ENCODE results near the gene CYB561A3. TPM values are rescaled to one million over a fixed set of nuclear protein-coding genes. Genes with fewer than 3 reads are reported as not detected.
A peak's percentile ranks its signal among the peaks of the same experiment; 100 is the strongest.

CYB561A3 gene
- total RNA-seq, 1 donor from 2014 or later, result 9.9 TPM

DNA sequence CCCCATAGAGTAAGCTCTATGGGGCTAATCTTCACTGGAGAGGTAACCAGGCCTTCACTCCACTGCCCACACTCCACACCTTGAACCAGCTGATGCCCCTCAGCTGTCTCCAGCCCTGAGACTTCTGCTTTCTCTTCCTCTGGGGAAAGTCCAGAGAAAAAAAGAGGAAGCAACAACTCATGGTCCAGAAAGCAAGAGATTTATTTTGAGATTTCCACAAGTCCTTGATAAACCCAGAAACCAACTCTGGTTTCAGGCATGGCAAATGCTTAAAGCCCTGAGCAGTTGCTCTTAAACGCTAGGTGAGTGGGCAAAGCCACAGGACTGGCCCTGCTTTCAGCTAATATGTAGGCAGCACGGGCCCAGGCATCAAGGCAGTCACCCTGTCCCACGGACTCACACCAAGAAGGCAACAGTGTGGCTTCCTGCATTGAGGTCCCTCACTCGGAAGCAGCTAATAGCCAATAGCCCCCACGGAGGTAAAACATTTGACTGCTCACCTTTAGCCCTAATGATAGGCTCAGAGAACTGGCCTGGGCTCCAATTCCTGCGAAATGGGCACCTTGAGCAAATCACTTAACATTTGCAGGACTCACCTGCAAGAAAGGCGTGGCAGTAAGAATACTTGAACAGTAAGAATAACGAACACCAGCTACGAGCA lies 4.3 kb downstream of the CYB561A3 start:
- Histone ChIP-seq H3K4me1 (ENCODE audit: control insufficient read depth in 3 of 3, insufficient read depth in 3 of 3, low read length in 3 of 3) (peaks cover 8 to 18% (median 17%) of the 10 kb centered on the region in 3 donors), H3K36me3 (ENCODE audit: control insufficient read depth in 3 of 3, insufficient read depth in 3 of 3, low read length in 3 of 3) (peaks cover 18 to 23% (median 18%) of the 10 kb centered on the region in 3 donors), H3K9me3 (ENCODE audit: control insufficient read depth in 3 of 3, low read length in 3 of 3) (no peaks in the 10 kb centered on the region), H3K27ac (ENCODE audit: low read depth, low read length) (peak overlapping the region; percentile 20), H3K27me3 (ENCODE audit: control insufficient read depth in 3 of 3, insufficient read depth in 3 of 3, low read length in 3 of 3) (no peaks in the 10 kb centered on the region), H3K4me3 (ENCODE audit: low read length in 3 of 3) (no peak overlapping the region), H3K9ac (ENCODE audit: low read depth in 1 of 3, low read length in 3 of 3) (no peak overlapping the region)

GRCh38 chr11:61356706-61357105 lies 5.0 kb downstream of the CYB561A3 start:
- H3K36me3 ChIP-seq (ENCODE audit: control insufficient read depth in 3 of 3, insufficient read depth in 3 of 3, low read length in 3 of 3), result peaks cover 19 to 27% (median 23%) of the 10 kb centered on the region in 3 donors
- peaks cover 8 to 18% (median 16%) of the 10 kb centered on the region in 3 donors for H3K4me1 ChIP-seq (ENCODE audit: control insufficient read depth in 3 of 3, insufficient read depth in 3 of 3, low read length in 3 of 3)
- no peak overlapping the region for H3K27ac ChIP-seq (ENCODE audit: low read depth, low read length)
- H3K4me3 ChIP-seq (ENCODE audit: low read length in 3 of 3), result no peak overlapping the region
- H3K9ac ChIP-seq (ENCODE audit: low read depth in 1 of 3, low read length in 3 of 3), result no peak overlapping the region
- no peaks in the 10 kb centered on the region for H3K9me3 ChIP-seq (ENCODE audit: control insufficient read depth in 3 of 3, low read length in 3 of 3)
- no peaks in the 10 kb centered on the region for H3K27me3 ChIP-seq (ENCODE audit: control insufficient read depth in 3 of 3, insufficient read depth in 3 of 3, low read length in 3 of 3)

- H3K27ac ChIP-seq (ENCODE audit: low read depth, low read length), result no peak overlapping the region
- H3K36me3 ChIP-seq (ENCODE audit: control insufficient read depth in 3 of 3, insufficient read depth in 3 of 3, low read length in 3 of 3), result peaks cover 33 to 44% (median 42%) of the 10 kb centered on the region in 3 donors
- H3K4me1 ChIP-seq (ENCODE audit: control insufficient read depth in 3 of 3, insufficient read depth in 3 of 3, low read length in 3 of 3), result no peaks in the 10 kb centered on the region
- peak overlapping the region in 1 of 3 donors; percentile 25 for H3K9ac ChIP-seq (ENCODE audit: low read depth in 1 of 3, low read length in 3 of 3)
- no peak overlapping the region for H3K4me3 ChIP-seq (ENCODE audit: low read length in 3 of 3)
- no peaks in the 10 kb centered on the region for H3K27me3 ChIP-seq (ENCODE audit: control insufficient read depth in 3 of 3, insufficient read depth in 3 of 3, low read length in 3 of 3)
- H3K9me3 ChIP-seq (ENCODE audit: control insufficient read depth in 3 of 3, low read length in 3 of 3), result no peaks in the 10 kb centered on the region
These were observed 7.5 kb downstream of the CYB561A3 start for GRCh38 chr11:61354208-61354607.

DNA sequence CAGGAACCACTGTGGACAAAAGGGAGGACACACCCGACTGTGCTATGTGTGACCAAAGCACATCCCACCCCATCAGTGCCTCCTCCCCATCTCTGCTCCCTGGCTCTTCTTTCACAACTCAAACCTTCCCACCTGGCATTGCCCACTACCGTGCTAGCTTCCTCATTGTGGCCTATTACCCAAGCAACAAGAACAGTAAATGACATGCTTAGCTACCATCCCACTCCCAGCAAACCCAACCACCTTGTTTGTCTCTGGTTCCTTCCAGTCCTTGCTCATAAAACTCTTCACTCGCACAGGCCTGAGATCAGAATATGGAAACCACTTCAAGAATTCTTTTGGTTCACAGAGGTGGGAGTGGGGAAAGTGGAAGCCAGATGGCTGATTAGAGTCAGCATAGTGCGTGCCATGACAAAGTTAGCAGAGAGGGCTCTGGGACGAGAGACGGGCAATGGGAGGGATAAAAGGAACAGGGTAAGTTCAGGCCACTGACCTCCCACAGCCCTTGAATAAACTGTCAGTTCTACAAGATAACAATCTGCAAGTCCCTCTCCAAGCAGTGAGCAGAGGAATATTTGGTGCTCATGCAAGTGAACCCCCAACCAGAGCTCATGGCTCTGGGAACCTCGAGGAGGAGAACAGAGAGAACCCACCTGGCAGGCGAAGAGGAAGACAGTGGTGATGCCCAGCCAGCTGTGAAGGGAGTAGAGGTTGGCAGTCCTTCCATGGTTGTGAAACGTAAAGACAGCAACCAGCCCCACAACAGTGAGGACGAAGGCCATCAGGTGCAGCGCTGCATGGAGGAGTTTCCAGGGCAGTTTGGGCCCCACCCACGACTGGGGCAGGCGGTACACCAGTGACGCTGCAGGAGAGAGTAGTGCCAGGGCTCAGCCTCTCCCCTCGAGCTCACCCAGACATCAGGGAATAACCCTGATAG lies 8.3 kb downstream of the CYB561A3 start:
- no peaks in the 10 kb centered on the region for H3K4me1 ChIP-seq (ENCODE audit: control insufficient read depth in 3 of 3, insufficient read depth in 3 of 3, low read length in 3 of 3)
- H3K27me3 ChIP-seq (ENCODE audit: control insufficient read depth in 3 of 3, insufficient read depth in 3 of 3, low read length in 3 of 3), result no peaks in the 10 kb centered on the region
- peaks cover 42 to 52% (median 50%) of the 10 kb centered on the region in 3 donors for H3K36me3 ChIP-seq (ENCODE audit: control insufficient read depth in 3 of 3, insufficient read depth in 3 of 3, low read length in 3 of 3)
- H3K9me3 ChIP-seq (ENCODE audit: control insufficient read depth in 3 of 3, low read length in 3 of 3), result no peaks in the 10 kb centered on the region
- no peak overlapping the region for H3K4me3 ChIP-seq (ENCODE audit: low read length in 3 of 3)
- peak overlapping the region in 1 of 3 donors; percentile 25 for H3K9ac ChIP-seq (ENCODE audit: low read depth in 1 of 3, low read length in 3 of 3)
- H3K27ac ChIP-seq (ENCODE audit: low read depth, low read length), result no peak overlapping the region

DNA sequence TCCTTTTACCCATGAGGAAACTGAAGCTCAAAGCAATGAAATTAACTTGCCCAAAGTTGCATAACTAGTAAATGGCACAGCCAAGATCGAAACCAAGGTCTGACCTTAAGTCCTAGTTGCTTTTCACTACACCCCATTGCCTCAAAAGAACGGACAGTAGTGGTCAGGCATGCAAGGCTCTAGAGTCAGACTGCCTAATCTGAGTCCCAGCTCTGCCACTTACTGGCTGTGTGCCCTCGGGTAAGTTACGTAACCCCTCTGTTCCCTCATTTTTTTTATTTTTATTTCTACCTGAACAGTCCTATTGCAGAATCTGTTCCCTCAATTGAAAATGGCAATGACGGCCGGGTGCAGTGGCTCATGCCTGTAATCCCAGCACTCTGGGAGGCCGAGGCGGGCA lies 9.6 kb downstream of the CYB561A3 start:
- peaks cover 52 to 57% (median 52%) of the 10 kb centered on the region in 3 donors for H3K36me3 ChIP-seq (ENCODE audit: control insufficient read depth in 3 of 3, insufficient read depth in 3 of 3, low read length in 3 of 3)
- H3K4me3 ChIP-seq (ENCODE audit: low read length in 3 of 3), result no peak overlapping the region
- H3K9ac ChIP-seq (ENCODE audit: low read depth in 1 of 3, low read length in 3 of 3), result no peak overlapping the region
- H3K4me1 ChIP-seq (ENCODE audit: control insufficient read depth in 3 of 3, insufficient read depth in 3 of 3, low read length in 3 of 3), result peaks cover 0 to 2% (median 0%) of the 10 kb centered on the region in 3 donors
- H3K27me3 ChIP-seq (ENCODE audit: control insufficient read depth in 3 of 3, insufficient read depth in 3 of 3, low read length in 3 of 3), result no peaks in the 10 kb centered on the region
- H3K27ac ChIP-seq (ENCODE audit: low read depth, low read length), result no peak overlapping the region
- H3K9me3 ChIP-seq (ENCODE audit: control insufficient read depth in 3 of 3, low read length in 3 of 3), result no peaks in the 10 kb centered on the region

DNA sequence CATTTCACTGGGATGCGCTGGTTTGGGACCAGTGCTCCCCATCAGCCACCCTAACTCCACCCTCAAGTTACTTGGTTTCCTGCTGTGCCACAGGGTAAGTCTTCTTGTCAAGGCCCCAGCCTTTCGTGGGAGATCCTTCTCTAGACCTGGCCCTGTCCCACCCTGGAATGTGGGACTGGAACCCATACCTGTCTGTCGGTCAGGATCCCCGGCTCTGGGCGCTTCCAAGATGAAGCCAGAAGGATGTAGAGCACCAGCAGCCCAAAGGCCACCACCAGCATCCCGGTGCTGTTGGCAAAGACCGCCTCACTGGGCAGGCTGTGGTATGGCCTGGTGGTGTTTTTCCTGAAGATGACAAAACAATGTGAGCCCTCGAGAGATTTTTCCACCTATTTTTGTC lies 10.9 kb downstream of the CYB561A3 start:
- H3K27ac ChIP-seq (ENCODE audit: low read depth, low read length), result no peak overlapping the region
- H3K9me3 ChIP-seq (ENCODE audit: control insufficient read depth in 3 of 3, low read length in 3 of 3), result no peaks in the 10 kb centered on the region
- no peak overlapping the region for H3K9ac ChIP-seq (ENCODE audit: low read depth in 1 of 3, low read length in 3 of 3)
- H3K4me3 ChIP-seq (ENCODE audit: low read length in 3 of 3), result no peak overlapping the region
- peaks cover 0 to 2% (median 0%) of the 10 kb centered on the region in 3 donors for H3K4me1 ChIP-seq (ENCODE audit: control insufficient read depth in 3 of 3, insufficient read depth in 3 of 3, low read length in 3 of 3)
- peaks cover 52 to 59% (median 56%) of the 10 kb centered on the region in 3 donors for H3K36me3 ChIP-seq (ENCODE audit: control insufficient read depth in 3 of 3, insufficient read depth in 3 of 3, low read length in 3 of 3)
- no peaks in the 10 kb centered on the region for H3K27me3 ChIP-seq (ENCODE audit: control insufficient read depth in 3 of 3, insufficient read depth in 3 of 3, low read length in 3 of 3)

DNA sequence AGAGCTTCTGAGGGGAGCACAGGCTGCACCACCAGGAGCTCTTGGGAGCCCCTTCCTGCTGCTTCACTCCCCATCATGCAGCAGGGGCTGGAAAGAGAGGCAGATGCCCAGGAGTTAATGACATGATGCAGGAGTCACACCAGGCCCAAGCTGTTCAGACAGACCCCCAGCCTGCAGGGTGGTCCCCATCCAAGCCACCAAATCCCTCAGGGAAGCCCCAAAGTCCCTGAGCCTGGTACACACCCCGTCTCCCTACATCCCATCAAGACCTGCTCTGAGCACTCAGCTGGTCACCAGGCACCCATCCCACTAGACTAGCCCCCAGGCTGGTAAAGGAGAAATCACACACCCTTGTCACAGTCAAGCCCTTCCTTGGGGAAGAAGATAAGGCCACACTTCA lies 11.3 kb downstream of the CYB561A3 start:
- no peak overlapping the region for H3K4me3 ChIP-seq (ENCODE audit: low read length in 3 of 3)
- H3K4me1 ChIP-seq (ENCODE audit: control insufficient read depth in 3 of 3, insufficient read depth in 3 of 3, low read length in 3 of 3), result peaks cover 0 to 2% (median 0%) of the 10 kb centered on the region in 3 donors
- H3K36me3 ChIP-seq (ENCODE audit: control insufficient read depth in 3 of 3, insufficient read depth in 3 of 3, low read length in 3 of 3), result peaks cover 52 to 60% (median 59%) of the 10 kb centered on the region in 3 donors
- no peaks in the 10 kb centered on the region for H3K9me3 ChIP-seq (ENCODE audit: control insufficient read depth in 3 of 3, low read length in 3 of 3)
- no peak overlapping the region for H3K27ac ChIP-seq (ENCODE audit: low read depth, low read length)
- H3K9ac ChIP-seq (ENCODE audit: low read depth in 1 of 3, low read length in 3 of 3), result no peak overlapping the region
- no peaks in the 10 kb centered on the region for H3K27me3 ChIP-seq (ENCODE audit: control insufficient read depth in 3 of 3, insufficient read depth in 3 of 3, low read length in 3 of 3)

DNA sequence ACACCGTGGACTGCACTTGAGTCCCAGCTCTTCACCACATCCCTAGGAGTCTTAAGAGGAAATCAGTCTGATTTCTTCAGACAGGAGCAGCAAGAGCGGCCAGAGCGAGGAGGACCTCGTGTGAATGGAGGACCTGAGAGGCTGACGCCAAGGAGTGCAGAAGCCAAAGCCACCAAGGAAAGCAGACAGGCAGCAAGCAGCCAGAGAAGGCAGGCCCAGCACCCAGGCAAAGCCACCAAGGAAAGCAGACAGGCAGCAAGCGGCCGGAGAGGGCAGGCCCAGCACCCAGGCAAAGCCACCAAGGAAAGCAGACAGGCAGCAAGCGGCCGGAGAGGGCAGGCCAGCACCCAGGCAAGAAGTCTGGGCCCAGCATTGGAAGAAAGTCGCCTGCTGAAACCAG lies 11.8 kb downstream of the CYB561A3 start:
- no peak overlapping the region for H3K4me3 ChIP-seq (ENCODE audit: low read length in 3 of 3)
- H3K9ac ChIP-seq (ENCODE audit: low read depth in 1 of 3, low read length in 3 of 3), result no peak overlapping the region
- no peaks in the 10 kb centered on the region for H3K9me3 ChIP-seq (ENCODE audit: control insufficient read depth in 3 of 3, low read length in 3 of 3)
- peaks cover 0 to 2% (median 0%) of the 10 kb centered on the region in 3 donors for H3K4me1 ChIP-seq (ENCODE audit: control insufficient read depth in 3 of 3, insufficient read depth in 3 of 3, low read length in 3 of 3)
- H3K36me3 ChIP-seq (ENCODE audit: control insufficient read depth in 3 of 3, insufficient read depth in 3 of 3, low read length in 3 of 3), result peaks cover 49 to 60% (median 59%) of the 10 kb centered on the region in 3 donors
- no peak overlapping the region for H3K27ac ChIP-seq (ENCODE audit: low read depth, low read length)
- H3K27me3 ChIP-seq (ENCODE audit: control insufficient read depth in 3 of 3, insufficient read depth in 3 of 3, low read length in 3 of 3), result no peaks in the 10 kb centered on the region

- Histone ChIP-seq H3K4me3 (ENCODE audit: low read length in 3 of 3) (no peak overlapping the region), H3K27ac (ENCODE audit: low read depth, low read length) (no peak overlapping the region), H3K9ac (ENCODE audit: low read depth in 1 of 3, low read length in 3 of 3) (peak overlapping the region in 1 of 3 donors; percentile 8), H3K36me3 (ENCODE audit: control insufficient read depth in 3 of 3, insufficient read depth in 3 of 3, low read length in 3 of 3) (peaks cover 45 to 60% (median 59%) of the 10 kb centered on the region in 3 donors), H3K4me1 (ENCODE audit: control insufficient read depth in 3 of 3, insufficient read depth in 3 of 3, low read length in 3 of 3) (peaks cover 0 to 2% (median 0%) of the 10 kb centered on the region in 3 donors), H3K27me3 (ENCODE audit: control insufficient read depth in 3 of 3, insufficient read depth in 3 of 3, low read length in 3 of 3) (no peaks in the 10 kb centered on the region), H3K9me3 (ENCODE audit: control insufficient read depth in 3 of 3, low read length in 3 of 3) (no peaks in the 10 kb centered on the region)
These were observed 12.4 kb downstream of the CYB561A3 start for GRCh38 chr11:61349189-61349751.

Measured in skeletal muscle tissue (tissue), 4 donors.